Panc1 (cell line): Measurements from ENCODE around the gene FKBP2.

Experiments used
- POLR2AphosphoS5 ChIP-seq: IDR thresholded peaks from 2 replicates; pipeline ENCODE4 v1.6.1; 2012; ENCODE audit warnings: mild to moderate bottlenecking, low read depth, low read length, moderate library complexity
- REST ChIP-seq, 2 experiments: IDR thresholded peaks; 2 replicates each; pipeline ENCODE4 v1.6.1; 2011 to 2012; ENCODE audit warnings: low read depth in 2 of 2, control low read depth in 1 of 2, low read length in 1 of 2, mild to moderate bottlenecking in 1 of 2, moderate library complexity in 1 of 2; ENCODE audit not compliant: insufficient read depth in 1 of 2
- SIN3A ChIP-seq: IDR thresholded peaks from 2 replicates; pipeline ENCODE4 v1.6.1; 2012; ENCODE audit warnings: low read depth, mild to moderate bottlenecking, low read length, moderate library complexity, borderline replicate concordance; ENCODE audit not compliant: insufficient read depth
- TCF7L2 ChIP-seq: IDR thresholded peaks from 2 replicates; pipeline ENCODE4 v1.6.1; 2011; ENCODE audit warnings: mild to moderate bottlenecking, low read depth, low read length, inconsistent platforms
- TF ChIP-seq, protein P1 (sequence below): fragments of 450-650 bp; IDR thresholded peaks from 2 replicates; pipeline ENCODE4 v1.5.1; 2017; ENCODE audit warnings: mild to moderate bottlenecking

DNA sequence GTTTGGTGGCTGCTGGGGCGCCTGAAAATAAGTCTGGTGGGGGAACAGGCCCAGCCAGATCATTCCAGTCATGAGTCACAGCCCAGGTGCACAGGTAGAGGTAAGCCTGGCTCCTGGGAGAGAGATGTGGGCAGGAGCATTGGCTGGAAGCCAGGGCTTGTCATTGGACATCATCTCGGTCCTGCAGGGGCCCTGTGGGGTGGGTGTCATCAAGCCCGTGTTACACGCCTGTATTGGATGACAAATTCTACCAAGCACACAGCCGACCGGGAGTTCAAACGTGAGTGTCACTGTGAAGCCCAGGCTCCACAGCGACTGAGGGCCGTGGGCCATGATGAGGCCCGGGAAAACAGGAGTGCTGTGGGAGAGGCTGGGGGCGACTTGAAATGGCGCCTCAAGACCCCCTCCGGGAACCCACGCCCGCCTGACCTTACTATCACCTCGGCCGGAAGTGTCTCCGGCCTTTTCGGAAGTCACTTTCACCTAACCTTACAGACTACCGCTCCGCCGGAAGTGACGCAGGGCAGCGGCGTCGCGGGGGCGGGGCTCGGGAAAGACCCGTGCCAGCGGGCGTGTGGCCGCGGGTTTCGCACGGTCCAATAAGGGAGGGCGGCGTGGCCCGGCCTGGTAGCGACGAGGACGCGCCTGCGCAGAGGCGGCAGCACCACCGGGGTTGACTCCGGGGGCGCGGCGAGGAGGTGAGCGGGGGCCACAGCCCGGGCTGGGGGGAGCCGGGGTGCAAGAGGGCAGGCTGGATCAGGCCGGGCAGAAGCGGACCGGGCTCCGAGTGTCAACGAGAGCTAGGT lies at the start of gene FKBP2:
- TF ChIP-seq, protein P1, sequence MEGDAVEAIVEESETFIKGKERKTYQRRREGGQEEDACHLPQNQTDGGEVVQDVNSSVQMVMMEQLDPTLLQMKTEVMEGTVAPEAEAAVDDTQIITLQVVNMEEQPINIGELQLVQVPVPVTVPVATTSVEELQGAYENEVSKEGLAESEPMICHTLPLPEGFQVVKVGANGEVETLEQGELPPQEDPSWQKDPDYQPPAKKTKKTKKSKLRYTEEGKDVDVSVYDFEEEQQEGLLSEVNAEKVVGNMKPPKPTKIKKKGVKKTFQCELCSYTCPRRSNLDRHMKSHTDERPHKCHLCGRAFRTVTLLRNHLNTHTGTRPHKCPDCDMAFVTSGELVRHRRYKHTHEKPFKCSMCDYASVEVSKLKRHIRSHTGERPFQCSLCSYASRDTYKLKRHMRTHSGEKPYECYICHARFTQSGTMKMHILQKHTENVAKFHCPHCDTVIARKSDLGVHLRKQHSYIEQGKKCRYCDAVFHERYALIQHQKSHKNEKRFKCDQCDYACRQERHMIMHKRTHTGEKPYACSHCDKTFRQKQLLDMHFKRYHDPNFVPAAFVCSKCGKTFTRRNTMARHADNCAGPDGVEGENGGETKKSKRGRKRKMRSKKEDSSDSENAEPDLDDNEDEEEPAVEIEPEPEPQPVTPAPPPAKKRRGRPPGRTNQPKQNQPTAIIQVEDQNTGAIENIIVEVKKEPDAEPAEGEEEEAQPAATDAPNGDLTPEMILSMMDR = no peak
- peak; percentile 48; the same call in 1 of the 2 replicates for TF ChIP-seq TCF7L2
- TF ChIP-seq POLR2AphosphoS5 = peak; percentile 84
- TF ChIP-seq SIN3A = peak; percentile 83; the same call in 1 of the 2 replicates
- no peak for TF ChIP-seq REST (IDR thresholded peaks at IDR 0.05; ENCODE audit: insufficient read depth in 1 of 2, low read depth in 2 of 2, low read length in 1 of 2)
